Ishikawa (cell line): ENCODE data around the gene C1QTNF6.

ENCODE experiments used
- CEBPB ChIP-seq: IDR thresholded peaks from 2 replicates; pipeline ENCODE4 v1.6.1; 2012
- CREB1 ChIP-seq: IDR thresholded peaks from 2 replicates; pipeline ENCODE4 v1.6.1; 2012; ENCODE audit warnings: low read depth
- EGR1 ChIP-seq: IDR thresholded peaks from 2 replicates; pipeline ENCODE4 v1.6.1; 2012
- EP300 ChIP-seq: IDR thresholded peaks from 2 replicates; pipeline ENCODE4 v1.6.1; 2012; ENCODE audit warnings: borderline replicate concordance
- FOXM1 ChIP-seq: IDR thresholded peaks from 2 replicates; pipeline ENCODE4 v1.6.1; 2012; ENCODE audit warnings: low read depth, borderline replicate concordance
- NFIC ChIP-seq: IDR thresholded peaks from 2 replicates; pipeline ENCODE4 v1.6.1; 2012
- RAD21 ChIP-seq: IDR thresholded peaks from 2 replicates; pipeline ENCODE4 v1.6.1; 2012; ENCODE audit warnings: low read depth
- TAF1 ChIP-seq: IDR thresholded peaks from 2 replicates; pipeline ENCODE4 v1.6.1; 2012; ENCODE audit warnings: low read depth, mild to moderate bottlenecking
- TCF12 ChIP-seq: IDR thresholded peaks from 2 replicates; pipeline ENCODE4 v1.6.1; 2012; ENCODE audit warnings: low read depth
- TEAD4 ChIP-seq: IDR thresholded peaks from 2 replicates; pipeline ENCODE4 v1.6.1; 2012
- YY1 ChIP-seq: IDR thresholded peaks from 2 replicates; pipeline ENCODE4 v1.6.1; 2012; ENCODE audit warnings: low read depth
- ZBTB7A ChIP-seq: IDR thresholded peaks from 2 replicates; pipeline ENCODE4 v1.6.1; 2012; ENCODE audit warnings: low read depth
- TF ChIP-seq, protein P1 (sequence below): IDR thresholded peaks from 2 replicates; pipeline ENCODE4 v1.6.1; 2012; ENCODE audit warnings: low read depth, mild to moderate bottlenecking
- TF ChIP-seq, protein P2 (sequence below): IDR thresholded peaks from 2 replicates; pipeline ENCODE4 v1.6.1; 2012
- TF ChIP-seq, protein P3 (sequence below): IDR thresholded peaks from 2 replicates; pipeline ENCODE4 v1.6.1; 2012

Gene C1QTNF6

DNA sequence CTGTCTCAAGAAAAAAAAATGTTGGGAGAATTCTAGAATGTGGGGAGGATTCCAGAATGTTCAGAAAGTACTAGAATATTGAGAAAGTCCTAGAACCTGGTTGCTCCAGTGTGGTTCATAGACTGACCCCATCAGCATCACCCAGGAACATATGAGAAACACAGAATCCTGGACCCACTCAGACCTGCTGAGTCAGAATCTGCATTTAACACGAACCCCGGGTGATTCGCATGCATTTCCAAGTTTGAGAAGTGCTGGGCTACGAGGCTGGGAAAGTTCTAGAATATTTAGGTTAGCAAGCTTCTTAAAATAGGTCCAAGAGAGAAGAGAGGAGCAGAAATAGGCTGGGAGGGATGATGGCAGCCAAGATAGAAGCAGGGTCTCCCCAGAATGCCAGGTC lies 6.4 kb downstream of the C1QTNF6 start:
- TF ChIP-seq RAD21, result no peak
- TF ChIP-seq, protein P1, sequence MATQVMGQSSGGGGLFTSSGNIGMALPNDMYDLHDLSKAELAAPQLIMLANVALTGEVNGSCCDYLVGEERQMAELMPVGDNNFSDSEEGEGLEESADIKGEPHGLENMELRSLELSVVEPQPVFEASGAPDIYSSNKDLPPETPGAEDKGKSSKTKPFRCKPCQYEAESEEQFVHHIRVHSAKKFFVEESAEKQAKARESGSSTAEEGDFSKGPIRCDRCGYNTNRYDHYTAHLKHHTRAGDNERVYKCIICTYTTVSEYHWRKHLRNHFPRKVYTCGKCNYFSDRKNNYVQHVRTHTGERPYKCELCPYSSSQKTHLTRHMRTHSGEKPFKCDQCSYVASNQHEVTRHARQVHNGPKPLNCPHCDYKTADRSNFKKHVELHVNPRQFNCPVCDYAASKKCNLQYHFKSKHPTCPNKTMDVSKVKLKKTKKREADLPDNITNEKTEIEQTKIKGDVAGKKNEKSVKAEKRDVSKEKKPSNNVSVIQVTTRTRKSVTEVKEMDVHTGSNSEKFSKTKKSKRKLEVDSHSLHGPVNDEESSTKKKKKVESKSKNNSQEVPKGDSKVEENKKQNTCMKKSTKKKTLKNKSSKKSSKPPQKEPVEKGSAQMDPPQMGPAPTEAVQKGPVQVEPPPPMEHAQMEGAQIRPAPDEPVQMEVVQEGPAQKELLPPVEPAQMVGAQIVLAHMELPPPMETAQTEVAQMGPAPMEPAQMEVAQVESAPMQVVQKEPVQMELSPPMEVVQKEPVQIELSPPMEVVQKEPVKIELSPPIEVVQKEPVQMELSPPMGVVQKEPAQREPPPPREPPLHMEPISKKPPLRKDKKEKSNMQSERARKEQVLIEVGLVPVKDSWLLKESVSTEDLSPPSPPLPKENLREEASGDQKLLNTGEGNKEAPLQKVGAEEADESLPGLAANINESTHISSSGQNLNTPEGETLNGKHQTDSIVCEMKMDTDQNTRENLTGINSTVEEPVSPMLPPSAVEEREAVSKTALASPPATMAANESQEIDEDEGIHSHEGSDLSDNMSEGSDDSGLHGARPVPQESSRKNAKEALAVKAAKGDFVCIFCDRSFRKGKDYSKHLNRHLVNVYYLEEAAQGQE, result no peak
- TF ChIP-seq NFIC, result no peak
- TF ChIP-seq YY1, result no peak
- TF ChIP-seq TCF12, result no peak
- TF ChIP-seq, protein P2, sequence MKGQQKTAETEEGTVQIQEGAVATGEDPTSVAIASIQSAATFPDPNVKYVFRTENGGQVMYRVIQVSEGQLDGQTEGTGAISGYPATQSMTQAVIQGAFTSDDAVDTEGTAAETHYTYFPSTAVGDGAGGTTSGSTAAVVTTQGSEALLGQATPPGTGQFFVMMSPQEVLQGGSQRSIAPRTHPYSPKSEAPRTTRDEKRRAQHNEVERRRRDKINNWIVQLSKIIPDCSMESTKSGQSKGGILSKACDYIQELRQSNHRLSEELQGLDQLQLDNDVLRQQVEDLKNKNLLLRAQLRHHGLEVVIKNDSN, result no peak
- no peak for TF ChIP-seq TEAD4
- TF ChIP-seq, protein P3, sequence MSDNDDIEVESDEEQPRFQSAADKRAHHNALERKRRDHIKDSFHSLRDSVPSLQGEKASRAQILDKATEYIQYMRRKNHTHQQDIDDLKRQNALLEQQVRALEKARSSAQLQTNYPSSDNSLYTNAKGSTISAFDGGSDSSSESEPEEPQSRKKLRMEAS, result no peak
- no peak for TF ChIP-seq FOXM1
- no peak for TF ChIP-seq EGR1
- TF ChIP-seq CREB1, result no peak
- TF ChIP-seq ZBTB7A, result no peak
- TF ChIP-seq TAF1, result no peak
- TF ChIP-seq CEBPB, result no peak

DNA sequence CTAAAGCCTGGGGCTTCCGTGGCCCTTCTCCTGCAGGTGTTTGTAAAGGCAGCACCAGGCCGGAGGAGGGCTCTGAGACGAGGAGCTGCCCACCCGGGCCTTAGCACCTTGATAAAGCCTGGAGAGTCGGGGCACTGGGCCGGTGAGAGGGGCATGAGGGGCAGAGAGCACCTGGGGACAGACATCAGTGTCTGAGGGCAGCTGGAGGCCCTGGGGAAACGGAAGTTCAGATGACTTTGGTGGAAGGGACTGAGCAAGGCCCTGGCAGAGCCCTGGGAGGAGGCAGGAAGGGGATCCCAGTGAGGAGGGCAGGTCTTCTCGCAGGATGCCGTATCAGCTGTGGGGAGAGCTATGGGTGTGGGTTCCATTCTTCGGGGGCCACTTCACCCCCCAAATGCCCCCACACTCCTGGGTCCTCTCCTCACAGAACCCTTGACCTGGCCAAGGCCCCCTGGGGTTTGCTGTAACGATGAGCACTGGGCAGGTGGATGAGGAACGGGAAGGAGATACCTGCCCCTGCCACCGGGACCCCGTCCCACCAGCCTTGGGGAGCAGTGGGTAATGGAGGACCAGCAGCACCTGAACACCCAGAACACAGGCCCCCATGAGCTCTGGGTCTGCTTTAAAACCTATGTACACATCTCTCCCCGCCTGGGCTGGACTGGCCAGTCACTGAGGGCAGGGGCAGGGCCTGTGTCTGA lies 7.4 kb downstream of the C1QTNF6 start:
- TF ChIP-seq RAD21 (no peak), ZBTB7A (no peak), FOXM1 (no peak), YY1 (no peak), EP300 (no peak), TEAD4 (no peak), NFIC (no peak), CREB1 (no peak), EGR1 (no peak), CEBPB (no peak), TCF12 (no peak), TAF1 (no peak)
- TF ChIP-seq, protein P1, result no peak
- TF ChIP-seq, protein P2, result no peak
- TF ChIP-seq, protein P3, result no peak

DNA sequence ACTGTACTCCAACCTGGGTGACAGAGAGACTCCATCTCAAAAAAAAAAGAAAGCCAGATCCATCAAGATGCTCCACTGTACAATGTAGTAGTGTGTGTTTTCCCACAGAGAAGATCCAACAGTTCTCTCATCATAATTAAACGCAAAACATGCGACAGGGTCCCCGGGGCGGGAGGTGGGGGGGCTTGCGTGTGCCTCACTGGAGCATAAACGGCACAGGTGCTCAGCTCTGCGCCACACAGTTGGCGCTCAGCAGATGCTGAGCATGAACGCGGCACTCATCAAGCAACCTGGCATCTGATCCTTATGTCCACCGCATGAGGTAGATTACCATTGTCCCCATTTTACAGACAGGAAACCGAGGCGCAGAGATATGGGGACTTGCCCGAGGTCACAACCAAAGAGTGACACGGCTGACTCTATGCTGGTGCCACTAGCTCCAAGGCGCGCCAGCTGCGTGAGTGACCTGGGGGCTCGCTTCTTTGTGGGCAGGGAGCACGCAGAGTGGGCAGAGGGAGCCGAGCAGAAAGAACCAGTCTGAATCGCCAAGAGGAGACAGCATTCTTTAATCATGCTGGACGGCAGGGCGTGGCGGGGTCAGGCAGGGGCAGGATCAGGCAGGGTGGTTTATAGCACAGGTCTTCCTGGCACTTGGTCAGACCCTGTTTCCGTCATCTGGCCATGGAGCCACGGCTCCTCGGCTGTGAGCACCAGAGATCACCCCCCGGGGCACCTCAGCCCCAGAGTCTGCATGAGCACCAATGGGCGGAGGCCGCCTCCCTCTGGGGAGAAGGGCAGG lies 8.2 kb downstream of the C1QTNF6 start:
- TF ChIP-seq YY1, result no peak
- TF ChIP-seq, protein P2, result no peak
- no peak for TF ChIP-seq TAF1
- TF ChIP-seq, protein P1, result no peak
- TF ChIP-seq TEAD4, result no peak
- no peak for TF ChIP-seq NFIC
- no peak for TF ChIP-seq FOXM1
- no peak for TF ChIP-seq TCF12
